A673 (cell line): ENCODE measurements around the gene LHPP.

Experiments used
- EZH2 ChIP-seq: fragments of 200-600 bp; sonication (generic); IDR thresholded peaks from 2 replicates; pipeline ENCODE4 v1.6.1; 2017; ENCODE audit warnings: borderline replicate concordance, low read depth, mild to moderate bottlenecking, mixed read lengths, antibody characterized with exemption, low read length; ENCODE audit not compliant: poor library complexity, severe bottlenecking
- TF ChIP-seq, protein P1 (sequence below): fragments of 300-800, 200-600 bp; sonication (generic); conservative IDR thresholded peaks from 2 replicates; pipeline ENCODE4 v1.5.1; 2017; ENCODE audit warnings: low read depth, mild to moderate bottlenecking, antibody characterized with exemption, low read length, moderate library complexity, mixed read lengths

DNA sequence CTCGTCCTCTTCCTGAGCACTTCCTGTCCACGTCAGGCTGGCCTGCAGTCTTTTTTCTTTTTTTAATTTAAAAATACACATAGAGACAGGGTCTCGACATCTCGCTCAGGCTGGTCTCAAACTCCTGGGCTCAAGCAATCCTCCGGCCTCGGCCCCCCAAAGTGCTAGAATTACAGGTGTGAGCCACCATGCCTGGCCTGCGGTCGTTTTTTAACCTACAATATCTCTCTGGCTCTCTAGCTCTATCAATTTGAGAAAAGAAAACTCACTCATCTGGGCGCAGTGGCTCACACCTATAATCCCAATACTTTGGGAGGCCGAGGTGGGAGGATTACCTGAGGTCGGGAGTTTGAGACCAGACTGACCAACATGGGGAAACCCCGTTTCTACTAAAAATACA is 38.9 kb upstream of the LHPP start:
- TF ChIP-seq, protein P1, sequence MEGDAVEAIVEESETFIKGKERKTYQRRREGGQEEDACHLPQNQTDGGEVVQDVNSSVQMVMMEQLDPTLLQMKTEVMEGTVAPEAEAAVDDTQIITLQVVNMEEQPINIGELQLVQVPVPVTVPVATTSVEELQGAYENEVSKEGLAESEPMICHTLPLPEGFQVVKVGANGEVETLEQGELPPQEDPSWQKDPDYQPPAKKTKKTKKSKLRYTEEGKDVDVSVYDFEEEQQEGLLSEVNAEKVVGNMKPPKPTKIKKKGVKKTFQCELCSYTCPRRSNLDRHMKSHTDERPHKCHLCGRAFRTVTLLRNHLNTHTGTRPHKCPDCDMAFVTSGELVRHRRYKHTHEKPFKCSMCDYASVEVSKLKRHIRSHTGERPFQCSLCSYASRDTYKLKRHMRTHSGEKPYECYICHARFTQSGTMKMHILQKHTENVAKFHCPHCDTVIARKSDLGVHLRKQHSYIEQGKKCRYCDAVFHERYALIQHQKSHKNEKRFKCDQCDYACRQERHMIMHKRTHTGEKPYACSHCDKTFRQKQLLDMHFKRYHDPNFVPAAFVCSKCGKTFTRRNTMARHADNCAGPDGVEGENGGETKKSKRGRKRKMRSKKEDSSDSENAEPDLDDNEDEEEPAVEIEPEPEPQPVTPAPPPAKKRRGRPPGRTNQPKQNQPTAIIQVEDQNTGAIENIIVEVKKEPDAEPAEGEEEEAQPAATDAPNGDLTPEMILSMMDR = no peak
- TF ChIP-seq EZH2 = no peak
